OCI-M2 (cell line): Measurements from ENCODE around the gene TBC1D19.
"Not testable (repeated sequence)": the region's sequence is repeated elsewhere in the genome, so short reads cannot be mapped to it uniquely, and the experiment has no call there.

Experiments
- DNase-seq: peaks from one replicate; lab custom pipeline; 2025; ENCODE audit not compliant: unreplicated experiment; lab: John Stamatoyannopoulos, UW

TBC1D19 gene

GRCh38 chr4:26594778-26595177 is 10.9 kb downstream of the TBC1D19 start:
- no peak for DNase-seq

- no peak for DNase-seq
Observed at GRCh38 chr4:26596843-26597242, 13.0 kb downstream of the TBC1D19 start.

GRCh38 chr4:26601204-26601603 is 17.3 kb downstream of the TBC1D19 start:
- DNase-seq = no peak

- DNase-seq = no peak
Observed at GRCh38 chr4:26607776-26608175, 23.9 kb downstream of the TBC1D19 start.

- DNase-seq = no peak
Observed at GRCh38 chr4:26609391-26609790, 25.5 kb downstream of the TBC1D19 start.

GRCh38 chr4:26609868-26610267 is 26.0 kb downstream of the TBC1D19 start:
- DNase-seq = no peak

- DNase-seq = no peak
Observed at GRCh38 chr4:26611372-26611771, 27.5 kb downstream of the TBC1D19 start.

- DNase-seq = no peak
Observed at GRCh38 chr4:26611885-26612284, 28.0 kb downstream of the TBC1D19 start.

GRCh38 chr4:26613237-26613636 is 29.4 kb downstream of the TBC1D19 start:
- no peak for DNase-seq

- no peak for DNase-seq
Observed at GRCh38 chr4:26613735-26614134, 29.9 kb downstream of the TBC1D19 start.

- no peak for DNase-seq
Observed at GRCh38 chr4:26619784-26620183, 35.9 kb downstream of the TBC1D19 start.

GRCh38 chr4:26621366-26621765 is 37.5 kb downstream of the TBC1D19 start:
- no peak for DNase-seq

- DNase-seq = no peak
Observed at GRCh38 chr4:26622913-26623312, 39.0 kb downstream of the TBC1D19 start.

- DNase-seq = not testable (repeated sequence)
Observed at GRCh38 chr4:26626658-26627057, 42.8 kb downstream of the TBC1D19 start.

GRCh38 chr4:26632916-26633315 is 49.0 kb downstream of the TBC1D19 start:
- DNase-seq = no peak

- DNase-seq = no peak
Observed at GRCh38 chr4:26634237-26634636, 50.4 kb downstream of the TBC1D19 start.

GRCh38 chr4:26636458-26636857 is 52.6 kb downstream of the TBC1D19 start:
- DNase-seq = no peak

GRCh38 chr4:26640639-26641038 is 56.8 kb downstream of the TBC1D19 start:
- not testable (repeated sequence) for DNase-seq

- no peak for DNase-seq
Observed at GRCh38 chr4:26647523-26648224, 63.8 kb downstream of the TBC1D19 start.

- no peak for DNase-seq
Observed at GRCh38 chr4:26648260-26648659, 64.4 kb downstream of the TBC1D19 start.

GRCh38 chr4:26660261-26660660 is 76.4 kb downstream of the TBC1D19 start:
- no peak for DNase-seq

GRCh38 chr4:26663888-26664287 is 80.0 kb downstream of the TBC1D19 start:
- DNase-seq = no peak

- DNase-seq = no peak
Observed at GRCh38 chr4:26670903-26671537, 87.1 kb downstream of the TBC1D19 start.
